Right ventricle myocardium superior (tissue), 1 donor: ENCODE results near the gene KIAA1217. TPM values are rescaled to one million over a fixed set of nuclear protein-coding genes. Genes with fewer than 3 reads are reported as not detected.

Source experiments
- ATAC-seq: fragments of 200-7000 bp; cut with Tn5 transposase; one replicate; pipeline ENCODE4 v1.9.1; 2020; ENCODE audit warnings: mild to moderate bottlenecking; ENCODE audit not compliant: poor library complexity
- DNase-seq: peaks from one replicate; pipeline ENCODE4 v3.0.0-alpha.2; 2020
- intact Hi-C: fragments of 100-400 bp; cut with DNase I; formaldehyde crosslinking; loops from one replicate; pipeline ENCODE4 v1.11.2; 2022
- total RNA-seq: library from RNA; stranded (reverse); fragmentation: NEBNext Ultra II Directional; extraction: Animal tissue kit (Norgen Biotek cat#: 25700); gene quantifications from one replicate; pipeline ENCODE4 v1.2.1, GENCODE V29; 2021
- donor health status: DM: no; HTN: yes; CAD: no; lungs with severe emphysema.

KIAA1217 gene
- total RNA-seq, 1 donor from 2014 or later = 38.2 TPM

DNA sequence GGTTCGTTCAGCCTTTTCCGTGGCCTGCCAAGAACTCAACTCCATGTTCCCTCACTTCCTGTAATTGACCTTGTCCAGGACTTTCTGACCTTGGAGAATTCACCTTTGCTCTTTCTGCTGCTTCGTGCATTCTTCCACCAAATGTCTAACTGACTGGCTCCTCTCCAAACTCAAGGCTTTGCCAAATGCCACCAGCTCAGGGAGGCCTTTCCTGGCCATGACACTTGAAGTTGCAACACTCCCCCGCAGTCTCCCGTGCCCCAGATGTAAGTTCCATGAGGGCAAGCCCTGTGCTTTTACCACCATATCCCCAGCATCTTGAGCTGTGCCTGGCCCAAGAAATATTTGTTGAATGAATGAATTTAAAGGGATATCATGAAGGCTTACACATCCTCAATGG is 276.4 kb downstream of the KIAA1217 start:
- intact Hi-C loops = no loop called here
- DNase-seq = no peak
- ATAC-seq = peak; percentile 31

DNA sequence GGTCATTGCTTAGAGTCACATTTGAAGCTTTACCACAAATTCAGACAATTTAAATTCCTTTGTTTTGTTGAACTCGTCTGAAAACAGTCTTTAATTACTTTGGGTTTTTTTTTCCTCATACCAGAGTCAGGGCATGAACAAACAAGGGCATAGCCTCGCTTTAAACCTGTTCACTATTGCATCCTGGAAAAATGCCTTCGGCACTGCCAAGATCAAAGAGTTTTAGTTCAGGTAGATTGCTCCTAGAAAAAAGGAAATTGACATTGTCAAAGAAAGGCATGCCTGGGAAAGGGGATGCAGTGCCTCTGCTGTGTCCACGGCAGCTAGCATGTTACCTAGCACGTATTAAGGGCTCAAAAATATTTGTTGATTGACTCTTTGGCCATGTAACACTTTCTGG is 279.7 kb downstream of the KIAA1217 start:
- DNase-seq (no peak), ATAC-seq (no peak)
- intact Hi-C loops = no loop called here

DNA sequence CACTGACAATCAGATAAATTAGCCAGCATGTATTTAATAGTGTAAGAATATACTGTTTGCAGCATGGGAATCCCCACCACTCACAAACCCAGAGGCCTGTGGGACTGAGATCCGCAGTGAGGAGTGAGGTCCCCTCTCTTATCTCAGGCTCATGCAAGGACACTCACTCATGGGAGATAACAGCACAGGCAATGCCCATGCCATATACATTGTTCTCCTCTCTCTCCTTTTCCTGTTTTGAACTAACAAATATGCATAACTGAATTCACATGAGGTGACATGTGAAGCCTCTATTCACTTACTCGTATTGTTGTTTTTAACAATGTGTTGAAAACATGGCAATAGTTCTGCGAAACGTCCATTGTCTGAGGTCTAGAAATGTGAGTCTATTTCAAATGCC is 284.2 kb downstream of the KIAA1217 start:
- DNase-seq (no peak), ATAC-seq (no peak)
- intact Hi-C loops = no loop called here

DNA sequence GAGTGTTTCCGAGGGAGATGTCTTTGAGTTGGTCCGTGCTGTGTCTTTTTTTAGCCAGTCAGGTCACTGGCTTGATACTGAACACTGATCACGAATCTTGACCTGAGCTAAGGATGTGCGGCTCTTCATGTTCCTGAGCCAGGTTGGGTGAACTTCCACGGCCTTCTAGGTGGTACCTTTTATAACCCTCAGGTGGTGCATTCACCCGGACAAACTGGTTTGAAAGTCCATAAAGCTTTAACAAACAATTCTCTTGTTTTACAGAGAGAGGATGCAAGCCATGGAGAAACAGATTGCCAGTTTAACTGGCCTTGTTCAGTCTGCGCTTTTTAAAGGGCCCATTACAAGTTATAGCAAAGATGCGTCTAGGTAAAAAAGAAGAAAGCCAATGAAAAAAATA is 285.3 kb downstream of the KIAA1217 start:
- DNase-seq (no peak), ATAC-seq (no peak)
- intact Hi-C loops = no loop called here

DNA sequence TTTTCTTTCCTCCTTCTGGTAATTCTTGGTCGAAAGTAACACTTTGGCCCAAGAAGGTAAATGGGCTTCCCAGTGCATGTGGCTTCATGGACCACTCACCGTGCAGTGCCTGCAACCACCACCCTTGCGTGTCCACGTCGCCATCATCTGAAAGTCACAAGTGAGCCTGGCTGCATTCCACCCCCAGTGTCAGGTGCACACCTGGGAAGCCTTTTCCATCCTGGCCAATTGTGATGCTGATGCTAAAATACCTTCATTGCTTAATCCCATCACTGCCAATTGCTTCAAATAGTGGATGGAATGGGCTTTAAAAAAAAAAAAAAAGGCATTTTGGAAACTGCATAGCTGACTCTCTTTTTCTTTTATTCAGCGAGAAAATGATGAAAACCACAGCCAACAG is 285.8 kb downstream of the KIAA1217 start:
- no peak for ATAC-seq
- no peak for DNase-seq
- intact Hi-C loops = no loop called here

DNA sequence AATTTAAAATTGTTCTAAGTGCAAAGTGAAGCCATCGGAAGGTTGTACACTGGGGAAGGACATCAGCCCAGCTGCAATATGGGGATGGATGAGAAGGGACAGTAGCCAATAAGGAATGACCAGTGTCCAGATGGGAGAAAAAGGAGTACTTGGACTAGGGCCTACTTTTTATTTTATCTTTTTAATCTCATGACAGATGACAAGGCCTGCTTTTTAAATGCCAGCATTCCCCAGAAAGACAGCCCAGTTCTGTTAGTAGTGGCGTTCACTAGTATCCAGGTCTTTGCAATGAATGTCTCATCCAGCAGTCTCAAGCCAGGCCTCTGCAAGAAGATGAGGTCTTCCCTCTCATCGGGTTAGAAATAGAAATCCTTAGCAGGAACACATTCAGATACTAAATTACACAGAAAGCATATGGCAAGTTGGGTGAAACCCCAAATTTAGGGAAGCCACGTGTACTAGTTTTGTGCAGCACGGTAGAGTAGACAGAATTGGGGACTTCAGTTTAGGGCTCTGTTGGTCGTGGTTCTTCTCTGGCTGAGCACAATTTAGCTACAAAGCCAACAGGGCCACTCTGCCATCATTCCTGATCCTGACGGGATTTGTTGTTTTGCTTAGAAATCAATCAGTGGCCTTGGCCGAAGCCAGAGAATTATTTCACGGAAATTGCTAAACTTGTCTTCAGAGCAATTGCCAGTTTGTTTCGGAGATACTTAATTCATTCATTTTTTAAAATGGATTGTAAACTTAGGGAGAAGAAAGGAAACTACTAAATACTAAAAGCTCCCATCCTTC is 286.9 kb downstream of the KIAA1217 start:
- intact Hi-C loops = no loop called here
- ATAC-seq (no peak), DNase-seq (no peak)

DNA sequence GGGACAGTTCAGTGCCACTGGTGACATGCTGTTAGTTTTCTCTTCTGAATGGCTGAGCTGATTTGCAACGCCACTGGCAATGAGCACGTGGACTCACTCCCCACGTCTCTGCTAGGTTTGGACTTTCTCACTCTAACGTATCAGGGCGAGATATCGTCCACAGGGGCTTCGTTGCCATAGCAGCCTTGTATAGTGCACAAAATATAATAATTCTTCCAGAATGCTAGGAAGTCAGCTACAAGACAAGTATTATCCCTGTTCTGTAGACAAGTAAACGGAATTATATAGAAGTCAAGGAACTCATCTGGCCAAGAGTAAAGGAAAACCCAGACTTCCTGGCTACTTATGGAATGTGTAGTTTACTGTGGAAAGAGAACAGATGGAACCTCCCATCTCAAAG is 288.0 kb downstream of the KIAA1217 start:
- intact Hi-C loops = no loop called here
- ATAC-seq (no peak), DNase-seq (no peak)

DNA sequence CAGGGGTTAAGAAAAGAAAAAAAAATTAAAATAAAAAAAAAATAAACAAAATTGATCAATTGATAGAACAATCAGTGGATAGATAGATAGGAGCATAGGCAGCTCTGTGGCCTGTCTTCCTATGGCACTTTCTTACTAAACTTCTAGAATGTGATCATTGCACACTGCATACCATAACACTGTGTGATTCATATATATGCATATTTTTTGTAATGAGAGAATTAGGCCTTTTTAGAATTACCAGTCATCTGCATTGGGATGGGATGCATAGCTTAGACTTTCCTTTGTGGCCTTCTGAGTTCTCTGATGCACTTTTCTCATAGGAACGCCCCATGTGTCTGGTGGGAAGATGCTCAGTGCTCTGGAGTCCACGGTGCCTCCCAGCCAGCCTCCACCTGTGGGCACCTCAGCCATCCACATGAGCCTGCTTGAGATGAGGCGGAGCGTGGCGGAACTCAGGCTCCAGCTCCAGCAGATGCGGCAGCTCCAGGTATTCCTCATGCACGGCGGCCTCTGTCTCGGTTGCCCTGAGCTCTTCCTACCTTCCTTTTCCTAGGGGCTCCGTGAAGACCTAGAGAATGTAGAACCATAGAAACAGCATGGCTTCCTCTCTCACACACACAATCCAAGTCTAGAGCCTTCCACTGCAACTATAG is 292.2 kb downstream of the KIAA1217 start:
- ATAC-seq (no peak), DNase-seq (no peak)
- intact Hi-C loops = no loop called here

DNA sequence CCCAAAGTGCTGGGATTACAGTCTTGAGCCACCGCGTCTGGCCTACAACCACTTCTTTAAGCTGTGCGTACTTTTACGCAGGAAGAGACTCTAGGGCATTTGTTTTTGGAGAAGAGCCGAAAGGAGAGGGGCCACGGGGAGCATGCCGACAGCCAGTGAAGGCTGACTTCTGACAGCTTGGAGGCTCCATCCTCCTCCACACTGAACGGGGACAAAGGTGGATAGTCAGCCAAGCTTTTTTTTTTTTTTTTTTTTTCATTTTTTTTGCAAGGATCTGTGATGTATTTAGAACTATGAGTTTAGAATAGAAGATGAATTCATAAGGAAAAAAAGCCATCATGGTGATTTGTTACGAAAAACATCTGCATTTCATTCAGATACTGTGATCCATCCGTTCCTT is 293.1 kb downstream of the KIAA1217 start:
- no peak for DNase-seq
- ATAC-seq = no peak
- intact Hi-C loops = no loop called here

DNA sequence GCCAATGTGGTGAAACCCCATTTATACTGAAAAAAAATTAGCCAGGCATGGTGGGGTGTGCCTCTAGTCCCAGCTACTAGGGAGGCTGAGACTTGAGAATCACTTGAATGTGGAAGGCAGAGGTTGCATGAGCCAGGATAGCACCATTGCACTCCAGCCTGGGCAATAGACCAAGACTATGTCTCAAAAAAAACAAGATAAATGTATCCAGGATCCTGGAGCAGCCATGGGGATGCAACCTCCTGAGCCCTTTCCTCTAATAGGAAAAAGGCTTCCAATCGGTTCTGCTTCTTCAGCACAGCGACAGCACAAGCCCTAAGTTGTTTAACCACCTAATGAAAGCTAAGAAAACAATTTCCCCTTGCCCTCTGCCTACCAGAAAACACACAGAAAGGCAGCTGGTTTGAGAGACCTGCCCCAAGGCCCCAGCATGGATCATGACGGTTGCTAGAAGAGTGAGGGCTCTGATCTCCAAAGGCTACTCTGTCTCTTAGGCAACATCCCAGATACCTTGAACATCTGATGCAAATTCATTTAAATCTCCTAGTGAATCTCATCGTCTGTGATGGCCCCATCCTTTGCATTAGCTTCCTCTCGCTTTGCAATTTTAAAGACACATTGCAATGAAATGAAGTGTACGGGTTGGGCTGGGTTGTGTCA is 294.0 kb downstream of the KIAA1217 start:
- no peak for ATAC-seq
- intact Hi-C loops = no loop called here
- DNase-seq = no peak

DNA sequence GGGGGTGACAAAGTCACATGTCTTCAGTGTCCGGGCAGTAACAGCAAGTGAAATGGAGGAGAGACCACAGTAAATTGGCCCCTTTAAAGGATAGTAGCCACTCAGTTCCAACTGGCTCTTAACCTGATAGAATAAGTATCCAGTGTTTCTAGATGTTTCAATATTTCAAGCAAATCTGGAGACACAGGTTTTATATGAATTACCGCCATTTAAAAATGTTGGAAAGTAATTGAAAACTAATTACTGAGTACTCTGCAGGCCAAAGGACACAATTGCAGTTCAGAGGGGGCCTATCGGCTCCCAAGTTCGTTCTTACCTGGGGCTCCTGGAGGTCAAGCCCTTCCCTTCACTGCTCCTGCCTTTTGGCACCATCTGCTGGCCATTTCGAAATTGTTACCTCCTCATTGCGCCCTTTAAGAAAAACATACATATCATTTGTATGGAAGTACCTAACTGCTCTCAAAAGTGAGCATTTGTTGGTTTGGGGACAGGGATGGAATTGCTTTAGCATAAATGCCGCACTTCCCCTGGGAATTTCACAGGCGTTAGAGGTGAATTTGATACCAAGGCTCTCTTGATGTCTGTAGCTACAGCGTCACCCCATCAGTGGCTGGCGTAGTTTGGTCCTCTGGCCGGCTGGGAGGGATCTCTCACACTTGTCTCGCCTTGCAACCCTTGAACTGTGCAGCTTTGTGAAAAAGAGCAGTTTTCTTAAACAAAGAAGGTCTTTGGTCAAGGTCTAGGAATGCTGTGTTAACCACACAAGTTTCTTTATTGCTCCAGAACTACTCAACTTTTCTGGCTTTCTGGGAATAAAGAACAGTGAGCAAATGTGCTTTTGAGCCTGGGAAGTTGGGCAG is 294.8 kb downstream of the KIAA1217 start:
- DNase-seq (no peak), ATAC-seq (peak; percentile 57)
- intact Hi-C loops = no loop called here

DNA sequence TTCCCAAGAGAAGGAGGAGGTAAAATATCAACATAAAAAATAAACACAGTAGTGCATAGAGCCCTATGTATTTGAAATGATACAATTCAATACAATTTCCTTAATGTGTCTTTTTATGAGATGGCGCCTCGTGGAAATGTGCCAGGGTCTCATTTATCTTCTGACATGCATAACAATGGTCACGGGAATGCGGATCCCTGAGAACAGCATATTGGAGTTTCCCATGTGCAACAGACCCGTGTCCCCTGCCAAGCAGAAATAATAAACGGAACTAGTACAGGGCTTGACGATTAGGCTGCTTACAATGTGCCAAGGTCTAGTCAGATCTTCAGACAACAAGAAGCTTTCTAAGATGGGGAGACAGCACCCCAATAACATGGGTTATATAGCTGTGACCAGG is 296.8 kb downstream of the KIAA1217 start:
- DNase-seq = no peak
- intact Hi-C loops = no loop called here

DNA sequence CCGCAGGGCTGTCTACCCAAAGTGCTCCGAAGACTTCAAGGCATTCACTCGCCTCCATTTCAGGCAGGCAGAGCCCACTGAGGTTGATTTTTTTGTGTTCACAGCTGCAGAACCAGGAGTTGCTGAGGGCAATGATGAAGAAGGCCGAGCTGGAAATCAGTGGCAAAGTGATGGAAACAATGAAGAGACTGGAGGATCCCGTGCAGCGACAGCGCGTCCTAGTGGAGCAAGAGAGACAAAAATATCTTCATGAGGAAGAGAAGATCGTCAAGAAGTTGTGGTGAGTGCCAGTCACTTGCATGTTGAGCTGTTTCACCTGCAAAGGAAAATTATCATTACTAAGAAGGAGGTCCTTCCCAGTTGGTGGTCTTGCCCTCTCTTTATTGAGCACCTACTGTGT is 304.2 kb downstream of the KIAA1217 start:
- ATAC-seq (no peak), DNase-seq (no peak)
- intact Hi-C loops = loop anchor here (10.0 kb wide), 1 partner anchor 318 kb away; no protein-coding TSS in a partner anchor

More for the DNA sequence above, 296.8 kb downstream of the KIAA1217 start:
- no peak for ATAC-seq

DNA sequence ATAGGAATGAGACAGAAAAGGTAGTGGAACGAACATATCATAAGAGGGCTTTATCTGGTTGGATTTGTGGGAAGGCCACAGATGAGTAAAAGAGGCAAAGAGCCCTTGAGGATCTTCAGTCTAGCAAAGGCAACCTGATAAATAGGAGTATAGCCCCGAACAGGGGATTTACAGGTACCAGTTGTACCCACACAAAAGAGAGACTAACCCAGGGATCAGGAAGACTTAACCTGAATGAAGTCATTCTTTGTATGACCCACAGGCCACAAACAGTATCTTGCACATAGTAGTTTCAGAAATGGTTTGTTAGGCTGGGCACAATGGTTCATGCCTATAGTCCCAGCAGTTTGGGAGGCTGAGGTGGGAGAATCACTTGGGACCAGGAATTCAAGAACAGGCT is 306.5 kb downstream of the KIAA1217 start:
- intact Hi-C loops = loop anchor here (5.0 to 10.0 kb wide), 2 partner anchors 321 to 518 kb away; no protein-coding TSS in a partner anchor
- ATAC-seq (no peak), DNase-seq (no peak)

DNA sequence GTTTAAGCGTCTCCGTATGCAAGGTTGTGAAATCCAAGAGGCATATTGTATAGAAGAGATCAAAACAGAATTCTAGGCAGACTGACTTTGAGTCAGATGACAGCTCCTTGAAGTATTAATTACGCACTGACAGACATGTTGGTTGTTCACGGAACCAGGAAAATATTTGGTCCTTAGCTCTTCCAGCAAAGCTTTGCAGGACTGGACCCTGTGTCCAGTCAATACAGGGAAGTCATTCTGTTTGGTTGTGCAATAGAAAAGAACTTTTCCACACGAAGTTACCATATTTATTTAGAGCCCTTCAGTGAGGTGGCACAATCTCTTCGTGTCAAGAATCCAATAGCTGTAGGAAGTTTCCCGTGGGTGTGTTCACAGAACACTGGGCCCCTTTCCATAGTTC is 309.5 kb downstream of the KIAA1217 start:
- ATAC-seq (peak; percentile 11), DNase-seq (no peak)
- intact Hi-C loops = loop anchor here (5.0 to 10.0 kb wide), 2 partner anchors 324 to 521 kb away; no protein-coding TSS in a partner anchor

DNA sequence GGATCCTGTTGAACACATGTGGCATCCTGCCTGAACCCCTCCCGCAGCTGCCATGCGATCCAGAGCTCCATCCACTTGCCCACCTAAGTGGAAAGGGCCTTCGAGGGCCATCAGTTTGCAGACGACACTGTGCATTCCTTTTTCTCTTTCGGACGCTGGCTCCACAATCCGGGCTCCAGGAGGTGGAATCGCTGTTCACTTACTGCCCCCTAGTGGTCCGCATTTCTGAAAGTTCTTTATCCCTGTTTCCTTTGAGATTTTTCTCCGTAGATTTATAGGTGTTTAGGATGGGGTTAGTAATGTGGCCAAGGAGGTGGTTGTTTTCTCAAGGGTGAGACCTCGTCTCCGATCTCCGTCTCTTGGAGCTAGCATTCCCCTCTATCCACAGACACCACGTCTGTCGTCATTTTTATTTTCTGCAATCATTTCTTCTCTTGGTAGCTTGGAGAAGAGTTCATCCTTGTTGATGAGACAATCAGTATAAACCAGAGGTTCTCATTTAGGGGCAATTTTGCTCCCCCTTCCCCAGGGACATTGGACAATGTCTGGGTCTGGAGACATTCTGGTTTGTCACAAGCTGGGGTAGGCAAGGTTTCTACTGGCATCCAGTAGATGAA is 310.2 kb downstream of the KIAA1217 start:
- DNase-seq (no peak), ATAC-seq (peak; percentile 81)
- intact Hi-C loops = loop anchor here (5.0 to 10.0 kb wide), 2 partner anchors 324 to 522 kb away; no protein-coding TSS in a partner anchor

DNA sequence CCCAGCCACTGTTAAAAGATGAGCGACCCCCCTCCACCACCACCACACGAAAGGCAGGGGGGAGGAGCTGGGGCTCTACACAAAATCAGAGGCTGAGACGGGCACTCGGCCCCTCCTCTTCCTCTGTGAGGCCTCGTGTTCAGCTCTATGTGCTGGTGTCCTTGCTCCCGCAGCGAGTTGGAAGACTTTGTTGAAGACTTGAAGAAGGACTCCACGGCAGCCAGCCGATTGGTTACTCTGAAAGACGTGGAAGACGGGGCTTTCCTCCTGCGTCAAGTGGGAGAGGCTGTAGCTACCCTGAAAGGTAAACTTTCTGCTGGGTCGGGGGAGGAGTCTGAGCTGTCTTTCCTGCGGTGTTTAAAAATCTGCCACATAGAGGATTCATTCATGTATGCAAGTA is 311.0 kb downstream of the KIAA1217 start:
- ATAC-seq = no peak
- DNase-seq = no peak
- intact Hi-C loops = loop anchor here (5.0 to 10.0 kb wide), 2 partner anchors 325 to 523 kb away; no protein-coding TSS in a partner anchor

DNA sequence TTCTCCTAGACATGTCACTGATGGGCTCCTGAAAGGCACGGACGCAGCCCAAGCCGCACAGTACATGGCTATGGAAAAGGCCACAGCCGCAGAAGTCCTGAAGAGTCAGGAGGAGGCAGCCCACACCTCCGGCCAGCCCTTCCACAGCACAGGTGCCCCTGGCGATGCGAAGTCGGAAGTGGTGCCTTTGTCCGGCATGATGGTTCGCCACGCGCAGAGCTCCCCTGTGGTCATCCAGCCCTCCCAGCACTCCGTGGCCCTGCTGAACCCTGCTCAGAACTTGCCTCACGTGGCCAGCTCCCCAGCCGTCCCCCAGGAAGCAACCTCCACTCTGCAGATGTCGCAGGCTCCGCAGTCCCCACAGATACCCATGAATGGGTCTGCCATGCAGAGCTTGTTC is 315.4 kb downstream of the KIAA1217 start:
- intact Hi-C loops = no loop called here
- DNase-seq (no peak), ATAC-seq (no peak)
